Stimulated activated CD8-positive, alpha-beta memory T cell treated with anti-CD3 and anti-CD28 coated beads, Interleukin-15, amount 100 ng/mL, for 1 hour (primary cell): ENCODE data around the gene ASTN2.
"Not testable (repeated sequence)": the region's sequence is repeated elsewhere in the genome, so short reads cannot be mapped to it uniquely, and the experiment has no call there.

Experiments used
- DNase-seq: peaks from one replicate; pipeline ENCODE4 v3.0.0-alpha.2; 2020; ENCODE audit warnings: low read depth

Gene ASTN2

DNA sequence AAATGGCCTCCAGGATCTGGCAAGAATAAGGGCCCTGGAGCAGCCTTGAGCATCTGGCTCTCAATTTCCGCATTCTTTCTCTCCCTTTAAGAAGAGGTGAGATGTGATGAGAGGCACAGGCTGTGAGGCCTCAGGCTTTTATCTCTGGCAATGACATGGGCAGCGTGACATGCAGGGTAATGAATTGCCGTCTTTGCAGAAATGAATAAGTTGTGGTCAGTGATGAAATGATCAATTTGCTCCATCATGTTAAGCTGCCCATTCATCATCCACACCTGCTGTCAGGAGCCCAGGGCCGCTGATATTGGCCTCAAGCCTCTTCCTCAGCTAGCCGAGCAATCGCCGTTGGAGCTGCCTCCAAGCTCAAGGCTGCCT is 462.4 kb downstream of the ASTN2 start:
- DNase-seq: no peak

DNA sequence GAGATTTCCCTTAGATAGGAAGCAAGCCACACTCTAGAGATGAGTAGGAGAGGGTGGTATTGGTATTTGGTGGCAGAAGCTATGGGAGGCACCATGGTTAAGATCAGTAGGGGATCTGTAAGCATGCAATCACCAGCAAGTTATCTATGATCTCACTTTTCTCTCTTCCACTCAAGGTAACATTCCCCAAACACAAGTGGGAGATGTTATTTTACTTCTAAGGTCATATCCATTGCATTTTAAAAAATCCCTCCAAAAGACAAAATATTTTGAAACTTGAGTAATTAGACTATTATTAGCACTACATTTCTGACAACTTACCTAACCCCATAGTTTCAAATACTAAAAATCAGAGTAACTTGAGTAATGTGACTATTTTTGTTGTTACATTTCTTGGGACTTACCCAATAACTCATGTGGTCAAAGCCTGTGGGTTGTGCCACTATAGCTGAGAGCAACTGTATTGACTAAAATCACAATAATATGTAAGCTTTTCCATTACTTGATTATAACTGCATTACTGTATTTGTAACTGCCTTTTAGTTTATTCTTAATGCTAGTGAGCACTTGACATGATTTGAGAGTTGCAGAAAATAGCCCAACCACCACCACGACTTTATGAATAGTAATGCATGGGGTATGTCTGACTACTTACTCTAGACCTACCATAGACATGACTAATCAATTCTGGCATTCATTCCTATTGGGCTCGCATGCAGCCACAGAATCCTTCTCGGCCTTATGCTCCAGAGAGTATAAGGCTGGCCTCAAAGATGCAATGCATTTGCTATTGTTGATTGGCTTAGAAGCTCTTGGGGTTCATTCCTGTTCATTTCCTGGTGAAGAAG is 463.0 kb downstream of the ASTN2 start:
- DNase-seq: no peak

DNA sequence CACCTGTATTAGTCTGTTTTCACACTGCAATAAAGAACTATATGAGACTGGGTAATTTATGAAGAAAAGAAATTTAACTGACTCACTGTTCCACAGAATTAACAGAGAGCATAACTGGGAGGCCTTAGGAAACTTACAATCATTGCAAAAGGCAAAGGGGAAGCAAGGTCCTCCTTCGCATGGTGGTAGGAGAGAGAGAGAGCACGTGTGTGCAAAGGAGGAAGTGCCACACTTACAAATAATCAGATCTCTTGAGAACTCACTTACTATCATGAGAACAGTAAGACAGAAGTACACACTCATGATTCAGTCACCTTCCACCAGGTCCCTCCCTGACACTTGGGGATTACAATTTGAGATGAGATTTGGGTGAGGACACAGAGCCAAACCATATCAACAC is 469.0 kb downstream of the ASTN2 start:
- no peak for DNase-seq

DNA sequence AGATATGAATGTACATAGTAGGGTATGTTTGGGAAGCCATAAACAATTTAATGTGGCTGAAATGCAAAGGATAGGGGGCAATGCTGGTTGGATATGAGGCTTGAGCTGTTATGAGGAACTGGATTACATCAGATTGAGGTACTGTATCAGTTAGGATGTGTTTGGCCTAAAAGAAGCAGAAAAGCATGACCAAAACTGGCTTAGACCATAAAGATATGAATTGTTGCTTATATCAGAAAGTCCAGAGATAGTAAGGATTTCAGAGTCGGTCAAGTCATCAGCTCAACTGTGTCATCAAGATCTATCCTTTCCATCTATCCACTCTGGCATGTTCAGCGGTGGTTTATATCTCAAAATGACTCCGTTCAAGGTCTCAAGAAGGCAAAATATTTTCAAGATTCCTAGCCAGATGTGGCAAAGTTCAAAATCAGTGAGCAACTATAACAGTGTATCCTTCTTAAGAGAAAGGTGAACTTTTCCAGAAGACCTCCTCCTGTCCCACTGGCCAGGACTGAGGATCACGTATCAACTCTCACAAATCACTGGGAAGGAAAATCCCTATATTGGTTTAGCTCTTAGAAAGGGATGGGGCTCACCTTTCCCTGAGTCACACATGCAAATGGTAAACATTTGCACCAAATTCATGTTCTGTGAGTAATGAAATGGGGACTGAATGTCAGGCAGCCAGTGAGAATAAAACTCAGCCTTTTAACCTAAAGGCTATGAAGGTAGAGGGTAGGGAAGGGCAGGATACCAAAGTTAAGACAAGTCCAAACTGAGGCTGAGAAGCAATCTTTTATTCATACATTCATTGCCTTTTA is 469.9 kb downstream of the ASTN2 start:
- DNase-seq: no peak

DNA sequence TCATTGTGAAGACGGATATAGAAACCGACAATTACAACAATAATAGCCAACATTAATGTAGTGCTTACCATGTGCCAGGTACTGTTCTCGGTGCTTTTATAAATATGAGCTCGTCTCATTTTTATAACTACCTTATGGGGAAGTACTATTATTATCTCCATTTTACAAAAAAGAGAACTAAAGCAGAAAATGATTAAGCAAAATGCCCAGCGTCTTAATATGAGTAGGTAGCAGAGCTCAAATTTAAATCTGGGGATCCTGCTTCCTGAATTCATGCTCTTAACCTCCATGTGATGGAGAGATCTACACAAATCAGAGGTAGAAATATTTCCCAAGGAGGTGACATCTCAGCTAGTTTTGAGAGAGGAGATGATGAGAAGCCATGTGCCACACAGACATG is 470.9 kb downstream of the ASTN2 start:
- DNase-seq: no peak

DNA sequence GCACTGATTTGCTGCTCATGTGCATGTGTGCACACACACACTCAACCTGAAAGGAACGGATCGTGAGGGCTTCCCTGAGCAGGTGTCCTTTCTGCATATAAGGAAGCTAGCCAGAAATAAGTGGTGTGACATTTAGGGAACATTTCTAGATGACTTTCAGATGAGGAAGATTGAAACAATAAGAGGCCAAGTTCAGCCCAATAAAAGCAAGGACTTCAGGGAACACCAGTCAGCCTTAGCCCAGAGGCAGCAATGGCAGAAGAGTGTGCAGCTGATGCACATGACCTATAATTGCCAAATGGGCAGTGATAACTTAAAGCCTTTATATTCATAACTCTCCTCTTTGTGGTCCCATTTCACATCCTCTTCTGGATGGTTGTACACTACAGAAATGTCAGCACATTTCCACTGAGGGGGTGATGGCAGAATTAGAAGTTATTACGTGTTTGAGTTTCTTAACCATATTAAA is 472.2 kb downstream of the ASTN2 start:
- DNase-seq: no peak

DNA sequence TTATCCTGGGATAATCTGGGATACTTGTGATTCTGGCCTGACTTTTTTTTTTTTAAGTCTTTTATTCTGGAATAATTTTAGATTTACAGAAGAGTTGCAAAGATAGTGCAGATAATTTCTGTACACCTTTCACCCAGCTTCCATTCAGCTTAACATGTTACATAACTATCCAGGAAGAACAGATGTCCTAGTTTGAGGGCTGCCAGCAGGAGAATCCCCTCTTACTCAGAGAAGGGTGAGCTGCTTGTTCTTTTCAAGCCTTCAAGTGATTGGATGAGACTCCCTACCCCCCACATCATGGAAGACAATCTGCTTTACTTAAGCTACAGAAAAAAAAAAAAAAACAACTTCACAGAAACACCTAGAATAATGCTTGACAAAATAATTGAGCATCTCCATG is 473.6 kb downstream of the ASTN2 start:
- DNase-seq: no peak

DNA sequence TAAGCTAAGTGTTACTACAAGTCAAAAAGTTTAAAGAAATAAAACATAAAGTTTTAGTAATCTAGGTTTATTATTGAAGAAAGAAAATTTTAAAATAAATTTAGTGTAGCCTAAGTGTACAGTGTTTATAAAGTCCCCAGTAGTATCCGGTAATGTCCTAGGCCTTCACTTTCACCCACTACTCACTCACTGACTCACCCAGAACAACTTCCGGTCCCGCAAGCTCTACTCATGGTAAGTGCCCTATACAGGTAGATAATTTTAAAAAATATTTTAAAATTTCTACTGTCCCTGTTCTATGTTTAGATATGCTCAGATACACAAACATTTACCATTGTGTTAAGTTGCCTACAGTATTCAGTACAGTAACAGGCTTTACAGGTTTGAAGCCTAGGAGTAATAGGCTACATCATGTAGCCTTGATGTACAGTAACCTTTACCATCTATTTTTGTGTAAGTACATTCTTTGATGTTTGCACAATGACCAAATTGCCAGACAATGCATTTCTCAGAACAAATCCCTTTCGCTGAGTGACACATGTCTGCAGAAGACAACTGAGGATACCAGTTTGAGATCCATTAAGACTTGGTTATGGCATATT is 474.1 kb downstream of the ASTN2 start:
- no peak for DNase-seq

DNA sequence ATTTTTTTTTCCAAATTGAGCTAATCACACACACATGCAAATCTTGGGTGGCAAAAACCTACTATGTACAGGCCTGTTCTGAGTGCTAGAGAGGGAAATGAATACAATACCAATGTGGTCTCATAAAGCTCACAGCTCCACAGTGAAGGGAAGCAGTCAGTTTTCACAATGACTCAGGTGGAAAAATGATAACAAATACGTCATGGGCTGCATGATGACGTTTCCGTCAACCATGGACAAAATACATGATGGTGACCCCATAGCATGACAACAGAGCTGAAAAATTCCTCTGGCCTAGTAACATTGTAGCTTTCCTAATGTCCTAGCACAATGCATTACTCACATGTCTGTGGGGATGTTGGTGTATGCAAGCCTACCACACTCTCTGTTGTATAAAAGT is 475.2 kb downstream of the ASTN2 start:
- DNase-seq: no peak

DNA sequence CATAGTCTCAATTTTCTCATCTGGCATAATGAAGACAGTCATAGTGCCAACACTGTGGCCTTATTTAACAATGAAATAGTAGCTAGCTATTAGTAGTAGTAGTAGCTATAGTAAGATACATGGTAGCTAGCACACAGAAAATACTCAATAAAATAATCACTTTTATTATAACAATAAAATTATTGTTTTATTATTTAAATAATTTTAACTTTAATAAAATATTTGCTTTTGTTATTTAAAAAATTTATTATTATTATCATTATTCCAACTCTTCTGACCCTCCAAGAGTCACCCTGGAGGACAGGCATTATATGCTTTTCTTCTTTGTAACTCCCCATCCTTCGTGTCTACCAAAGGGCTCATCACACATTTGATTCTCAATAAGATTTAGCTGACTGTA is 475.7 kb downstream of the ASTN2 start:
- no peak for DNase-seq

DNA sequence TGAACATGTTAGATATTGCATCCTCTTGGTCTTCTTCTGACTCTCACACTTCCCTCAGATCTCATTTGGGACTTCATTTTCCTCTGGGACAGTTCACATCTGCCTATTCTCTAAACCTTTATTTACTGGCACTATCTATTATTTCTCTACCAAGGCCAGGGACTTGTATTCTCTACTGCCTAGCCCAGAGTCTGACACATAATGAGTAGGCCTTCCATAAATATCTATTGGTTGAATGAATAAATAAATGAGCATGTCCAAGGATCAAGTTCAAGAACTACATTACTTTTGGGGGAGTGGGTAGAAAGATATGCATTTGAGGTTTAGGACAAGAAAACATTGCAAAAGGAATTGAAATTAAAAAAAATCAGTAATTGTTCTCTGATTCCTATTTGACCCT is 477.5 kb downstream of the ASTN2 start:
- no peak for DNase-seq

DNA sequence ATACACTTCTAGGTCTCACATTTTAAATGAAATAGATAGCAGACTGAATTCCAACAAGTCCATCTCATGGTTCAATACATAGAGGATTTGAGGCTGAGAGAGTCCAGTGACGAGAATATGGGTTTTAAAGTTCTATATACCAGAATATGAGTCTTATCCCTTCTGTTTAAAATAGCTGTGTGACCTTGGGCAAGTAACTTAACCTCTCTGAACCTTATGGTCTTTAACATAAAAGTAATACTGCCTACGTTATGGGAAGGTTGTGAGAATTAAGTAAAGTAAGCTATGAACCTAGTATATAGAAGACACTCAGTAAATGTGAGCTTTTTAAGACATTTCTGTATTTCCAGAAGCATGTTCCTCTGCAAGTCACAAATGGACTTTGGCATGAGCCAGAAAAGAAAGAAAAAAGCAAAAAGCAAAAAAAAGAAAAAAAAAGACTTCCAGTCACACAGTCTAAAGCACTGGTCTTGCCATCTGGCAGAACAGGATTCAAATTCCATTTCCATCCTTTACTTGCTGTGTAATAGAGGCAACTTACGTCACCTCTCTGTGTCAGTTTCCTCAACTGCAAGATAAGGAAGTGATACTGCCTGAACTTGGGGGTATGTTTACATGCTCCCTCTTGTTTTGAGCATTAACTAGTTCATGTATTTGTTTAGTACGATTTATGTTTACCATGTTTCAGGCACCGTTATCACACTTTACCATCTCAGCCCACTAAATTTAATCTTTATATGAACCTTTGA is 479.5 kb downstream of the ASTN2 start:
- no peak for DNase-seq

DNA sequence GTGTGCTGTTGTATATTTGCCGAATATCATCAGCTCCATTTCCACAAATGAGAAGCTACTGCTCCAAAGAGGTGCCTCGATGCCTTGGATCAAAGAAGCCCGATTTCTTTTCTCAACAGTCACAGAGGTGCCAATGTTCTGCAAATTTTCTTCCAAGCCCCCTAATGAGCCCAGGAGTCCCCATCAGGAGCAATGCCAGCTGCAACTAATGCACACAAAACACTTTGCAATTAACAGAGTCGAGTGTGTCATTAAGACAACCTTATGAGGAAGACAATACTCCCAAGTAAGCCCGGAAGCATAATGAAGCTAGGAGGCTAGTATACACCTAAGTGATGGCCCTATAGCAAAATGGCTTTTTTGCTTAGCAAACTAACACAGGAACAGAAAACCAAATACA is 480.7 kb downstream of the ASTN2 start:
- no peak for DNase-seq

DNA sequence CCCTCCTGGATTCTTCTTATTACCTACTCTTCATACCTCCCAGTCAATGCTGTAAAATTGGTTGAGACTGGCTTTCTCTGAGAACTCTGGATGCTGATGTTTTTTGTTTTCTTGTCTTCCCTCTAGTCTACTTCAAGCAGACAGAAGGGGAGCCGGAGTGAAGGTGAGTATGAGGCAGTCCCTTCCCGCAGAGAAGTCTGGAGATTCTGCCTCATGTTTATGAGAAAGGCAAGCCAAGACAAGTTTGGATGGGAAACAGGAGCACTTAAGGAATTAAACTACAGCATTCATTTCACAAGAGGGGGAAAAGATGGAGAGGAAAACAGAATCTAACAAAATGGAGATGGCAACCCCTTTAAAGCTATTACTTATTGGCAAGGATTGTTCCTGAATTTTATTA is 481.6 kb downstream of the ASTN2 start:
- no peak for DNase-seq

DNA sequence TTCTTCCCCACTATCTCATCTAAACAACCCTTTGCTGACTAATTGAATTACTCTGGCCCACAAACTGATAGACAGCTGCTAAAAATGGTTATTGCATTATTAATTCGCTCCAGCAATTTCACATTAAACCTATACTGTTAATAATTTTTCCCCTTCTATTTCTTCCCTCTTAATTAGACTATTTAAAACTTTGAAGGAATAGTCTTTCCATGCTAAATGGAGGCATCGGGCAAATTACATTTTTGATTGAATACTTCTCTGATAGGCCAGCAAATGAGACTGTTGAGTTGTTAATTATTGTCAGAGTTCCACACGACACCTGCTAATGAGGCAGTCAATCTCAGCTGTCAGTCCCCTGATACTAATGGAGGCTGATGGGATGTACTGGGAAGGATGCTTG is 485.2 kb downstream of the ASTN2 start:
- no peak for DNase-seq

DNA sequence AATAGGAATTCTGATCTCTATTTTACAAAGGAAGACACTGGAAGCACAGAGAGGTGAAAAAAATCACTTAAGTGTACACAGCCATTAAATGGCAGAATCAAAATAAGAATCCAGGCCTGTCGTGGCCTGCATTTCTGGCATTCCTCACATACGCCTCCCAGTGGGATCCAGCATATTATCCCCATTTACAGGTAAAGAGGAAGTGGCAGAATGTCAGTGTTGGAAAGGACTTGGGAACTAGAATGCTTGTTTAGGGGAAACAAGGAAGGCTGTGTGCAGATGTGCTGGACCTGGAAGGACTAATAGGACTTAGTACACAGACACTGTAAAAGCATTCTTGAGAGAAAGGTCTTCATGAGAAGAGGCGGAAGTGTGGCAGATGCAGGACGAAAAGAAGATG is 486.0 kb downstream of the ASTN2 start:
- DNase-seq: no peak

DNA sequence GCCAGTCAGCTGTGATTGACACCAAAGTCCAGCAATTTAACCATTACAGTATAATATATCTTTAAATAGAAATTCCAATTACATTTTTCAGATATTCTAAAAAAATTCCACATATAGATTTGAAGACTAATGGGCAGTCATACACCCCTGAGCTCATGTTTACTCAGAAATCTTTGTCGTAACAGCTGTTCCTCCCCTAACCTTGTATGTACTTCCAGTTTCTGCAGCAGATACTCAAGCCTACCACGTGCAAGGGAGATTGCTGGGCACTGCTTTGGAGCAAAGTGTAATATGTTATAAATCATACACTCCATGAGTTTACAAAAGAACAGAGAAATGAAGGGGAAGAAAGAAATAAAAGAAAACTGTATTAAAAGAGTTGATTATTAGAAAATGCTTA is 486.6 kb downstream of the ASTN2 start:
- no peak for DNase-seq

DNA sequence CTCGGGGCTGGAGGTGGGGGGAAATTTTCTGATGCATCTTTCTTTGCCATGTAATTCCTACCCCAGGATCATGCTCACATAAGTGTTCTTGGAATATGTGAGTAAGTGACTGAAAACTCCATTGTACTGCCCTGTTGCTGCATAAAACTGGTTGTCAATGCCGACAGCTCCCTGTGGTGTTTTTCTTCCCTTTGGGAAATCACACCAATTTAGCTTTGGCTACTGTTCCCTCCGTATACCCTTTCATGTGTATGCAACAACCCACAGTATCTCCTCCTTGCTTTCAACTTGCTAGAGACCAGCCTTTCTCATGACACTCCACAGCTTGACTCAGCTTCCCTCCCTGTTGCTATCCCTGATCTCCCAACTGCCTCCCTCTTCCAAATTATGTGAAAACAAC is 487.1 kb downstream of the ASTN2 start:
- no peak for DNase-seq

DNA sequence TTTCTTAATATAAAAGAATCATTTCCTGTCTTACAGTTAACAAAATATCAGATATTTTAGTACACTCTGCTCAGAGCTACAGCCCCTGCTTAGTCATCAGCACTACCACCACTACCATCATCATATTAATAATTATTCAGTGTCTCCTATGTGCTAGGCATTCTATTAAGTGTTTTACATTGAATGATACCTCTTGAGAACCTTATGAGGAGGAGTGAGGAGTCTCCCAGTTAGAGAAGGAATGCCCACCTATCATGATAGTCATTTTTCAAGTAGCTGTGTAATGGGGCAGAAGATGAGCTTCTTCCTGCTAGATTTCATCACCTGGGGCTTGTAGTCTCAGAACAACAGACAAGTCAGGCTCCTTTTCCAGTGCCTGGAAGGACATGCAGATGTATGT is 489.7 kb downstream of the ASTN2 start:
- DNase-seq: no peak

DNA sequence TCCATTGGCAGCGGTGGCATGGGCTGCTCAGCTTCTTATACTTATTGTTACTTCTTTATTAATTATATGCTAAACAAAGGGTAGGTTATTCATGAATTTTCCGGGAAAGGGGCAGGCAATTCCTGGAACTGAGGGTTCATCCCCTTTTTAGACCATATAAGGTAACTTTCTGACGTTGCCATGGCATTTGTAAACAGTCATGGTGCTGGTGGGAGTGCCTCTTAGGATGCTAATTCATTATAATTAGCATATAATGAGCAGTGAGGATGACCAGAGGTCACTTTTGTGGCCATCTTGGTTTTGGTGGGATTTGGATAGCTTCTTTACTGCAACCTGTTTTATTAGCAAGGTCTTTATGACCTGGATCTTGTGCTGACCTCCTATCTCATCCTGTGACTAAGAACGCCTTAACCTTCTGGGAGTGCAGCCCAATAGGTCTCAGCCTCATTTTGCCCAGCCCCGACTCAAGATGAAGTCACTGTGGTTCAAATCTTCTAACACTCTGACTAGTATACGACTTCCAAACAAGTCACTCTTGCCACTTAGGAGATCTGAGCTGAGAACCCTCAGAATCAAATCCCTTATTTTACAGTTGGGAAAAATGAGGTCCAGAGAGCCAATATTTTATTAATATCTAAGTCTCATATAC is 490.3 kb downstream of the ASTN2 start:
- DNase-seq: no peak

DNA sequence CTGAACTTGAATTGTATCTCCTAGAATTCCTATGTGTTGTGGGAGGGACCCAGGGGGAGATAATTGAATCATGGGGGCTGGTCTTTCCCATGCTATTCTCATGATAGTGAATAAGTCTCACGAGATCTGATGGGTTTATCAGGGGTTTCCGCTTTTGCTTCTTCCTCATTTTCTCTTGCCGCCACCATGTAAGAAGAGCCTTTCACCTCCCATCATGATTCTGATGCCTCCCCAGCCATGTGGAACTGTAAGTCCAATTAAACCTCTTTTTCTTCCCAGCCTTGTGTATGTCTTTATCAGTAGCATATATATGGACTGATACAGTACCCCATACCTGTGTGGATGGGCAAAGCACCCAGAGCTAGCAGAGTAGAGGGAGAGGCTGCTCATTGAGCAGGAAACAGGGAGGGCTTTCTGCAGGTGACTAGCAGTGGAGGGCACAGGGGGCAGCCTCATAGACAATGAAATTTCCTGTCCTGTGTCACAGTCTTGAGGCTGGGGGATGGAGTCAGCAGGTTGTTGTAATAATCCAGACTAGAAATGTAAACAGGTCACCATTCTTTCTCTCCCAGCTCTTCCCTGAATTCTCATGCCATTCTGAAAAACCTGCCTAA is 496.9 kb downstream of the ASTN2 start:
- not testable (repeated sequence) for DNase-seq
